OCI-LY7 (cell line): ENCODE measurements around the gene ZPR1.
"Not testable (repeated sequence)": the region's sequence is repeated elsewhere in the genome, so short reads cannot be mapped to it uniquely, and the experiment has no call there.

Experiments used
- CTCF ChIP-seq: fragments of 200-600 bp; sonication (generic); conservative IDR thresholded peaks from 2 replicates; pipeline ENCODE4 v1.5.1; 2014; ENCODE audit warnings: mild to moderate bottlenecking, antibody characterized with exemption, low read length, moderate library complexity, mixed read lengths
- EZH2phosphoT487 ChIP-seq: fragments of 200-600 bp; sonication (generic); IDR thresholded peaks from 2 replicates; pipeline ENCODE4 v1.6.1; 2018; ENCODE audit warnings: low read depth, borderline replicate concordance, mild to moderate bottlenecking, mixed run types, antibody characterized with exemption, low read length, moderate library complexity, mixed read lengths

GRCh38 chr11:116801662-116802061 lies 13.8 kb upstream of the ZPR1 start:
- TF ChIP-seq CTCF, EZH2phosphoT487: not testable (repeated sequence)
